Activated naive CD8-positive, alpha-beta T cell treated with anti-CD3 and anti-CD28 coated beads, Interleukin-2, amount 50 U/mL, for 24 hours (primary cell): ENCODE measurements around the gene DHRS4L2.
A peak's percentile ranks its signal among the peaks of the same experiment; 100 is the strongest.

Source experiments
- ATAC-seq: fragments of 150-1000 bp; cut with Tn5 transposase; one replicate; pipeline ENCODE4 v1.10.0; 2021
- DNase-seq: peaks from one replicate; pipeline ENCODE4 v3.0.0; 2021
- H3K27ac Mint-ChIP-seq: one replicate; pipeline ENCODE4 v1.8.0; 2021; ENCODE audit warnings: mild to moderate bottlenecking, mixed read lengths
- H3K27me3 Mint-ChIP-seq: one replicate; pipeline ENCODE4 v1.8.0; 2021; ENCODE audit warnings: mixed read lengths
- H3K36me3 Mint-ChIP-seq: one replicate; pipeline ENCODE4 v1.8.0; 2021; ENCODE audit warnings: low read depth, mixed read lengths
- H3K4me1 Mint-ChIP-seq: one replicate; pipeline ENCODE4 v1.8.0; 2021; ENCODE audit warnings: mixed read lengths
- H3K4me3 Mint-ChIP-seq: one replicate; pipeline ENCODE4 v1.8.0; 2021; ENCODE audit warnings: mild to moderate bottlenecking, moderate library complexity, mixed read lengths
- H3K9me3 Mint-ChIP-seq: one replicate; pipeline ENCODE4 v1.8.0; 2021; ENCODE audit warnings: mixed read lengths

The DHRS4L2 gene

DNA sequence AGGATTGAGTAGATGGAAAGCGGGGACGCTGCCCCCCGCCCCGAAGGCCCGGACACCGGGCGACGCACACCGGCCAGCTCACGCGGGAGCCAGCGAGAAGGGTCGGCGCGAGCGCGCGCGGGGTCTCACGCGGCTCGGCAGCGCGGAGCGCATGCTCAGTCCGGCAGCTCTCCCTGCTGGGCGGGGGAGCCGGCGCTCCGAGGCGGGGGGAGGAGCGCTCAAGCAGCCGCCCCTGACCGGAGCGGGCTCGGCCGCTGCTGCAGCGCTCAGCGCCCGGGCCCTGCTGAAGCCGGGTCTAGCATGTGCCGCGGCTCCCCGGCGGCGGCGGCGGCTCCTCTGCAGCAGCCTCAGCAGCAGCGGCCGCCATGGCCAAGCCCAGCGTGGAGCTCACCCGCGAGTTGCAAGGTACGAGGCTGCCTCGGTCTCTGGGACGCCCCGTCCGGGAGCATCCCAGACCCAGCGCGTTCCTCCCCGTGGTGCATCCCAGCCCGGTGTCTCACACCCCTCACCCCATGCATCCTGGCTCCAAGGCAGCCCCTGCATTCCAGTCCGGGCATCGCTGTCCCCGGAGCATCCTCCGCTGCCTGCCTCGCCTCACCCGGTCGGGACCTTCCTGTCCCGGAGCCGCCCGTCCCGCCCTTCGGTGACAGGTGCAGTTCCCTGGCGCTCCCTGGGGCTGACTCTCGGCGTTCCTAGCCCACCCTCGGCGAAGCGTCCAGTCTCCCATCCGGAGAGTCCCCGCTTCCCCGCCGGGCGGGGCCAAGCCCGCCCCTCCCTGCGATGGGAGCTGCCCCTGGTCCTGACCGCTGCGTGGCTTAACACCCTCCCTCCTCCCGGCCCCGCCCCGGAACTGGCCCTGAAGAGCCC, 63.3 kb downstream of the DHRS4L2 start, which contains the start of gene CARMIL3:
Gene CARMIL3 (plus strand): TSS at position 221 of the 867 bp plus-strand sequence. CDS start 145 bp downstream, at position 366.
- H3K9me3 Mint-ChIP-seq, result no peaks in the 10 kb centered on the region
- H3K36me3 Mint-ChIP-seq, result no peaks in the 10 kb centered on the region
- peak within 1 kb of the TSS; percentile 75 for H3K27ac Mint-ChIP-seq
- peaks cover 30% of the 10 kb centered on the region for H3K4me1 Mint-ChIP-seq
- peaks cover 31% of the 10 kb centered on the region for H3K27me3 Mint-ChIP-seq
- H3K4me3 Mint-ChIP-seq, result peak within 1 kb of the TSS; percentile 74
- DNase-seq (peak; percentile 71), ATAC-seq (peak; percentile 24)

DNA sequence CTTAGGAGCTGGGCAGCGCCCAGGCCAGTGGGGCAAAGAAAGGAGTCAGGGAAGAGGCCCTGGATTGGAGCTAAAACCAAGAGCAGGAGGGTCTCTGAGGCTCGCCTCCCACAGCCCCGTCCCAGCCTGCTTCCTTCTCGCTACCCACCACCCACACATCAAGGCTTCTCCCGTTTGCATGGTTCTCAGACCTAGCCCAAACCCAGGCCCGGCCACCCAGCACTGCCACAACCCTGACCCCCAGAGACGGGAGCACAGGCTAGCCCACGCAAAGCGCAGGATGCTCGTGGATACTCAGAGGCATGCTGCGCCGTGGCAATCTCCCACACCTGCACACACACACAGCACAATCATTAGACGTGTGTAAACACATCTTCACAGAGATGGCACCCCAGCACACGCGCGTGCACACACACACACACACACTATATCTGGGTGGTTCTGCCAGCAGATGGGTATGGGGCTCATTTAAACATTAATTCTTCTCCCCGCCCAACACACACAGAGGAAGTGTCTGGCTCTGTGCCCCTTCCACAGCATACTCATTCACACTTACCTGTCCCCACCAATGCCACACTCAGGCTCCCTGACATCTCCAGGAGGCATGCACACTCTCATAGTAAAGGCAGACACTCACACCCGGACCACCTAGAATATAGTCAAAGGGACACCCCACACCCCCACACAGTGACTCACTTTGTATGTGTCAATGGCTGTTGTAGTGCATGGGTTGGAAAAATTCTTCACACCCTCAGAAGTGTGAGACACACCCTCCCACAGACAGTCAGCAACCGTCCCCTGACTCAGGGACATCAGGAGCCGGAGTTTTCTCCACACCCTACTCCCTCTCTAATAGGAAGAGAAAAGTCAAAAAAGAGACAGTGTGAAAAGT, 64.2 kb downstream of the DHRS4L2 start:
- Mint-ChIP-seq H3K4me3 (peak overlapping the region; percentile 74), H3K27me3 (peaks cover 31% of the 10 kb centered on the region), H3K36me3 (no peaks in the 10 kb centered on the region), H3K9me3 (no peaks in the 10 kb centered on the region), H3K4me1 (peaks cover 30% of the 10 kb centered on the region), H3K27ac (peak overlapping the region; percentile 75)
- ATAC-seq (peak; percentile 94), DNase-seq (peak; percentile 67)

DNA sequence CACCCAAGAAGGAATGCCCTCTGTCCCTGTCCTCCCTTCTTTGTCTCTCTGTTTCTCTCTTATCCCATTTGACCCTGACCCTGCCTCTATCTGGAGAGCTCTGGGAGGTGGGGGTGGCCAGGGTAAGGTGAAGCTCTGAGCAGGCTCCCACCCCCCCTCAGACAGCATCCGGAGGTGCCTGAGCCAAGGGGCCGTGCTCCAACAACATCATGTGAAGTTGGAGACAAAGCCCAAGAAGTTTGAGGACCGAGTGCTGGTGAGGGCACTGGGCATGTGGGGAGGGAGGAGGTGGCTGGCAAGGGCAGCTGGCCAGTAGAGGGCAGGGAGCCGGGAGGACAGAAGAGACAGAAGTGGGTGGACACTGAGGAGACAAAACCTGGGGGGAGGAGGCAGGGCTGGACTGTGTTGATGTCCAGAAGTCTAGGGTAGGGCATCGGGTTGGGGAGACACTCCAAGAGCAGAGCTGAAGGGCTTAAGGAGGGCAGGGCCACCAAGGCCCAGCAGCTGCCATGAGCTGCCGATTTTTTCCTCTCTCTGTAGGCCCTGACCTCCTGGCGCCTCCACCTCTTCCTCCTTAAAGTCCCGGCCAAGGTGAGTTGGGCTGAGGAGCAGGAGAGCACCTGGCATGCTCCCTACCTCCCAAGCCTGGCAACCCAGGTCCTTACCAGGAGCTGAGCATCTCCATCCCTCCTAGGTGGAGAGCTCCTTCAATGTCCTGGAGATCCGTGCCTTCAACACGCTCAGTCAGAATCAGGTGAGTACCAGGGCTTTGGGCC, 65.0 kb downstream of the DHRS4L2 start:
- no peak for DNase-seq
- Mint-ChIP-seq H3K4me1 (peaks cover 30% of the 10 kb centered on the region), H3K9me3 (no peaks in the 10 kb centered on the region), H3K4me3 (peak overlapping the region; percentile 74), H3K27ac (peak overlapping the region; percentile 75), H3K36me3 (no peaks in the 10 kb centered on the region), H3K27me3 (peaks cover 31% of the 10 kb centered on the region)
- peak; percentile 1 for ATAC-seq

DNA sequence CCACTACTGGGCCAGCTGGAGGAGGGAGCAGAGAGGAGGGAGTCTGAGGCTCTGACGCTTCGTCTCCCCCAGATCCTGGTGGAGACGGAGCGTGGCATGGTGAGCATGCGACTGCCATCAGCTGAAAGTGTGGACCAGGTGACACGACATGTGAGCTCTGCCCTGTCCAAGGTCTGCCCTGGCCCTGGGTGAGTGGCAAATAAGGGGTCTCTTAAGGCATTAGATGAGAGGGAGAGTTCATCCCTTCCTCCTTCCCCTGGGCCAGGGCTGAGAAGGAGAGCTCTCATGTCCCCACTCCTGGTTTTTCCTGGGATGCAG, 65.6 kb downstream of the DHRS4L2 start:
- Mint-ChIP-seq H3K27me3 (peaks cover 29% of the 10 kb centered on the region), H3K9me3 (no peaks in the 10 kb centered on the region), H3K4me1 (peaks cover 28% of the 10 kb centered on the region), H3K4me3 (no peak overlapping the region), H3K27ac (no peak overlapping the region), H3K36me3 (no peaks in the 10 kb centered on the region)
- DNase-seq (no peak), ATAC-seq (no peak)

- Mint-ChIP-seq H3K4me1 (peaks cover 28% of the 10 kb centered on the region), H3K27me3 (peaks cover 29% of the 10 kb centered on the region), H3K27ac (no peak overlapping the region), H3K9me3 (no peaks in the 10 kb centered on the region), H3K36me3 (no peaks in the 10 kb centered on the region), H3K4me3 (no peak overlapping the region)
- ATAC-seq, result no peak
- no peak for DNase-seq
Observed at GRCh38 chr14:24054646-24055045, 65.9 kb downstream of the DHRS4L2 start.
